Measurements from ENCODE around the gene ECHDC3.

- no peak for TF ChIP-seq CTCF (IDR thresholded peaks at IDR 0.05)
- no peak for TF ChIP-seq ZFX (IDR thresholded peaks at IDR 0.05; ENCODE audit: borderline replicate concordance)
Measured at GRCh38 chr10:11716686-11717085, 25.5 kb upstream of the ECHDC3 start.
